ENCODE results near the gene NFE2L2. TPM values are rescaled to one million over a fixed set of nuclear protein-coding genes. Genes with fewer than 3 reads are reported as not detected.

NFE2L2 gene
- total RNA-seq, 1 experiment from 2014 or later = 26.3 TPM

DNA sequence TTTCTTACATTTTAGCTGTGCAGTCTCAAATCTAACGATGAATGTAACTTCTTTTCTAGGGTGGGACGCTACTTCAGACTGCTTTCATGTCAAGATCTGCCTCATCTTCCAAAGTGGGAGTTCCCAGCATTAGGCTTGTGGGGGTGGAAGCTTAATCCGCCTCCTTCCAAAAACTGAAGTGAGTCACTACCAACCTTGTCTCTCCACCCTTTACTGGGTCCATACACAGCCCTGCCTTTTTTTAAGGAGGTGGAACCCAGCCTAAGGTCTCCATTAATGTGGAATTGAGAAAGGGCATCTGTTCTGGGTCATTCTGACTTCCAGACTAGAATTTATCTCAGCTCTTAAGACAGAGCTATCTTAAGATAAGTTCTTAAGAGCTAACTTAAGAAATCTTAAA lies 42.0 kb upstream of the NFE2L2 start:
- Mint-ChIP-seq H3K27me3 (ENCODE audit: low read depth) (peaks cover 5% of the 10 kb centered on the region; the same call in 1 of the 2 replicates), H3K36me3 (no peaks in the 10 kb centered on the region), H3K4me3 (no peak overlapping the region), H3K4me1 (0 out of 2 replicates have a peak, but pooled peaks cover 3% of the 10 kb centered on the region), H3K27ac (no peak overlapping the region), H3K9me3 (no peaks in the 10 kb centered on the region)
- ATAC-seq (no peak), DNase-seq (ENCODE audit: low spot score) (no peak)
- ChIA-PET POLR2A (no interaction called here), CTCF (interaction anchor here (1.2 kb wide), 1 partner anchor 142 kb away, joined by 3 read pairs; no protein-coding TSS in a partner anchor)
- TF ChIP-seq MXD4 (CRISPR knock-in tag; IDR thresholded peaks at IDR 0.05; ENCODE audit: borderline replicate concordance) (no peak), ZNF671 (CRISPR knock-in tag; IDR thresholded peaks at IDR 0.05) (no peak), FOXJ3 (CRISPR knock-in tag; IDR thresholded peaks at IDR 0.05; ENCODE audit: borderline replicate concordance) (no peak), MAX (CRISPR knock-in tag; IDR thresholded peaks at IDR 0.05) (no peak), ZNF423 (CRISPR knock-in tag; IDR thresholded peaks at IDR 0.05) (no peak), SMAD4 (CRISPR knock-in tag; IDR thresholded peaks at IDR 0.05) (no peak), KAT7 (CRISPR knock-in tag; IDR thresholded peaks at IDR 0.05; ENCODE audit: borderline replicate concordance) (no peak), GRHL2 (CRISPR knock-in tag; IDR thresholded peaks at IDR 0.05; ENCODE audit: insufficient replicate concordance, severe bottlenecking) (no peak), SP1 (CRISPR knock-in tag; conservative IDR thresholded peaks at IDR 0.05) (no peak), MYBL2 (CRISPR knock-in tag; IDR thresholded peaks at IDR 0.05) (no peak), ATF1 (CRISPR knock-in tag; IDR thresholded peaks at IDR 0.05) (no peak), NR1H2 (CRISPR knock-in tag; IDR thresholded peaks at IDR 0.05) (no peak)
- TF ChIP-seq, protein P1, sequence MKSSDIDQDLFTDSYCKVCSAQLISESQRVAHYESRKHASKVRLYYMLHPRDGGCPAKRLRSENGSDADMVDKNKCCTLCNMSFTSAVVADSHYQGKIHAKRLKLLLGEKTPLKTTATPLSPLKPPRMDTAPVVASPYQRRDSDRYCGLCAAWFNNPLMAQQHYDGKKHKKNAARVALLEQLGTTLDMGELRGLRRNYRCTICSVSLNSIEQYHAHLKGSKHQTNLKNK (CRISPR knock-in tag; IDR thresholded peaks at IDR 0.05) = no peak
- TF ChIP-seq, protein P2, sequence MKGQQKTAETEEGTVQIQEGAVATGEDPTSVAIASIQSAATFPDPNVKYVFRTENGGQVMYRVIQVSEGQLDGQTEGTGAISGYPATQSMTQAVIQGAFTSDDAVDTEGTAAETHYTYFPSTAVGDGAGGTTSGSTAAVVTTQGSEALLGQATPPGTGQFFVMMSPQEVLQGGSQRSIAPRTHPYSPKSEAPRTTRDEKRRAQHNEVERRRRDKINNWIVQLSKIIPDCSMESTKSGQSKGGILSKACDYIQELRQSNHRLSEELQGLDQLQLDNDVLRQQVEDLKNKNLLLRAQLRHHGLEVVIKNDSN (CRISPR knock-in tag; IDR thresholded peaks at IDR 0.05) = no peak
- TF ChIP-seq, protein P3, sequence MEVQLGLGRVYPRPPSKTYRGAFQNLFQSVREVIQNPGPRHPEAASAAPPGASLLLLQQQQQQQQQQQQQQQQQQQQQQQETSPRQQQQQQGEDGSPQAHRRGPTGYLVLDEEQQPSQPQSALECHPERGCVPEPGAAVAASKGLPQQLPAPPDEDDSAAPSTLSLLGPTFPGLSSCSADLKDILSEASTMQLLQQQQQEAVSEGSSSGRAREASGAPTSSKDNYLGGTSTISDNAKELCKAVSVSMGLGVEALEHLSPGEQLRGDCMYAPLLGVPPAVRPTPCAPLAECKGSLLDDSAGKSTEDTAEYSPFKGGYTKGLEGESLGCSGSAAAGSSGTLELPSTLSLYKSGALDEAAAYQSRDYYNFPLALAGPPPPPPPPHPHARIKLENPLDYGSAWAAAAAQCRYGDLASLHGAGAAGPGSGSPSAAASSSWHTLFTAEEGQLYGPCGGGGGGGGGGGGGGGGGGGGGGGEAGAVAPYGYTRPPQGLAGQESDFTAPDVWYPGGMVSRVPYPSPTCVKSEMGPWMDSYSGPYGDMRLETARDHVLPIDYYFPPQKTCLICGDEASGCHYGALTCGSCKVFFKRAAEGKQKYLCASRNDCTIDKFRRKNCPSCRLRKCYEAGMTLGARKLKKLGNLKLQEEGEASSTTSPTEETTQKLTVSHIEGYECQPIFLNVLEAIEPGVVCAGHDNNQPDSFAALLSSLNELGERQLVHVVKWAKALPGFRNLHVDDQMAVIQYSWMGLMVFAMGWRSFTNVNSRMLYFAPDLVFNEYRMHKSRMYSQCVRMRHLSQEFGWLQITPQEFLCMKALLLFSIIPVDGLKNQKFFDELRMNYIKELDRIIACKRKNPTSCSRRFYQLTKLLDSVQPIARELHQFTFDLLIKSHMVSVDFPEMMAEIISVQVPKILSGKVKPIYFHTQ (CRISPR knock-in tag; IDR thresholded peaks at IDR 0.05) = no peak

DNA sequence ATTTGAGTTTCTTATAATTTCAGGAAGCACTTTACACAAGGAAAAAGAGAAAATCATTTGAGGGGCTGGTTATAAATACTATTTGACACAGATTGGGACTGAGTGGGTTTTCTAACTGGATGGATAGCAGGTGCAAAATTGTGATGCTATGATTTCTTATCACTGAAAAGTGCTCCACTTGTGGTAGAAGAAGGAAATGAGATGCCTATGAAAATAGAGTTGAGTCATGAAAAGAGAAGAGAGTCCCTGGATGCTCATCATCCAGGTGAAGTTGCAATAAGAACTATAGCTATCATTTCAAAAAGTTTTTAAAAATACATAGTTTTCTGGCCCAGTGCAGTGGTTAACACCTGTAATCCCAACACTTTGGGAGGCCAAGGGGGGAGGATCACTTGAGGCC lies 39.4 kb upstream of the NFE2L2 start:
- ChIA-PET CTCF (interaction anchor here (1.9 kb wide), 1 partner anchor 139 kb away, joined by 4 read pairs; no protein-coding TSS in a partner anchor), POLR2A (no interaction called here)
- ATAC-seq = no peak
- no peaks in the 10 kb centered on the region for H3K9me3 Mint-ChIP-seq
- H3K27me3 Mint-ChIP-seq (ENCODE audit: low read depth) = peaks cover 5% of the 10 kb centered on the region; the same call in 1 of the 2 replicates
- no peak for DNase-seq (ENCODE audit: low spot score)
- no peak overlapping the region for H3K4me3 Mint-ChIP-seq
- no peaks in the 10 kb centered on the region for H3K36me3 Mint-ChIP-seq
- H3K27ac Mint-ChIP-seq = no peak overlapping the region
- no peaks in the 10 kb centered on the region for H3K4me1 Mint-ChIP-seq
- no peak for TF ChIP-seq ZBTB21 (CRISPR knock-in tag; IDR thresholded peaks at IDR 0.05; ENCODE audit: borderline replicate concordance)
- no peak for TF ChIP-seq GABPB1 (CRISPR knock-in tag; IDR thresholded peaks at IDR 0.05)
- TF ChIP-seq ATF6 (CRISPR knock-in tag; IDR thresholded peaks at IDR 0.05) = no peak
- TF ChIP-seq, protein P1 (CRISPR knock-in tag; IDR thresholded peaks at IDR 0.05) = no peak
- TF ChIP-seq GTF2I (CRISPR knock-in tag; conservative IDR thresholded peaks at IDR 0.05) = no peak
- TF ChIP-seq STAT6 (CRISPR knock-in tag; conservative IDR thresholded peaks at IDR 0.05; ENCODE audit: low read depth) = no peak
- no peak for TF ChIP-seq RORB (CRISPR knock-in tag; IDR thresholded peaks at IDR 0.05)
- TF ChIP-seq TP53 (CRISPR knock-in tag; IDR thresholded peaks at IDR 0.05) = no peak
- no peak for TF ChIP-seq NFATC4 (CRISPR knock-in tag; IDR thresholded peaks at IDR 0.05)
- no peak for TF ChIP-seq TEAD1 (CRISPR knock-in tag; IDR thresholded peaks at IDR 0.05)
- no peak for TF ChIP-seq ZNF671 (CRISPR knock-in tag; IDR thresholded peaks at IDR 0.05)
- TF ChIP-seq IRF1 (CRISPR knock-in tag; IDR thresholded peaks at IDR 0.05) = no peak
- TF ChIP-seq, protein P4, sequence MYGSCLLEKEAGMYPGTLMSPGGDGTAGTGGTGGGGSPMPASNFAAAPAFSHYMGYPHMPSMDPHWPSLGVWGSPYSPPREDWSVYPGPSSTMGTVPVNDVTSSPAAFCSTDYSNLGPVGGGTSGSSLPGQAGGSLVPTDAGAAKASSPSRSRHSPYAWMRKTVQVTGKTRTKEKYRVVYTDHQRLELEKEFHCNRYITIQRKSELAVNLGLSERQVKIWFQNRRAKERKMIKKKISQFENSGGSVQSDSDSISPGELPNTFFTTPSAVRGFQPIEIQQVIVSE (CRISPR knock-in tag; IDR thresholded peaks at IDR 0.05; ENCODE audit: borderline replicate concordance) = no peak
